ENCODE data around the gene CABCOCO1.

DNA sequence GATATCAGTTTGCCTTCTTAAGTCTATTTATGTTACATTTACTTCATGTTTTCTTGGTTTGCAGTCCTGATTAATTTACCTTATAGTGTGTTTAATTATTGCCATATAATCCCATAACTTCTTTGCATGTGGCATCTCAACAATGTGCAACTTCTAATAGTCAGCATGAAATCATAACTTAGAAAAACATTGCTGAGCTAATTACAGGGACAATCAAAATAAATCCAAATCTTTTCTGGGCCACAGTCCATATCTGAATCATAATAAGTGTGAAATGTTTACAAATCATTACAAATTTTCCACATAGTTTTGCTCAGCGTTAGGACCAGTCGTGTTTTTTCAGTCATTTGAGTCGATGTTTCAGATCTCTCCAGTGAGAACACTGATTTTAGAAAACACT lies 29.1 kb upstream of the CABCOCO1 start:
- no peak for TF ChIP-seq POLR2A (IDR thresholded peaks at IDR 0.05)
- TF ChIP-seq, protein P1, sequence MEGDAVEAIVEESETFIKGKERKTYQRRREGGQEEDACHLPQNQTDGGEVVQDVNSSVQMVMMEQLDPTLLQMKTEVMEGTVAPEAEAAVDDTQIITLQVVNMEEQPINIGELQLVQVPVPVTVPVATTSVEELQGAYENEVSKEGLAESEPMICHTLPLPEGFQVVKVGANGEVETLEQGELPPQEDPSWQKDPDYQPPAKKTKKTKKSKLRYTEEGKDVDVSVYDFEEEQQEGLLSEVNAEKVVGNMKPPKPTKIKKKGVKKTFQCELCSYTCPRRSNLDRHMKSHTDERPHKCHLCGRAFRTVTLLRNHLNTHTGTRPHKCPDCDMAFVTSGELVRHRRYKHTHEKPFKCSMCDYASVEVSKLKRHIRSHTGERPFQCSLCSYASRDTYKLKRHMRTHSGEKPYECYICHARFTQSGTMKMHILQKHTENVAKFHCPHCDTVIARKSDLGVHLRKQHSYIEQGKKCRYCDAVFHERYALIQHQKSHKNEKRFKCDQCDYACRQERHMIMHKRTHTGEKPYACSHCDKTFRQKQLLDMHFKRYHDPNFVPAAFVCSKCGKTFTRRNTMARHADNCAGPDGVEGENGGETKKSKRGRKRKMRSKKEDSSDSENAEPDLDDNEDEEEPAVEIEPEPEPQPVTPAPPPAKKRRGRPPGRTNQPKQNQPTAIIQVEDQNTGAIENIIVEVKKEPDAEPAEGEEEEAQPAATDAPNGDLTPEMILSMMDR (IDR thresholded peaks at IDR 0.05) = no peak

Data from heart left ventricle (tissue), 13 donors.